ENCODE results near the gene TTC38.

TTC38 gene

DNA sequence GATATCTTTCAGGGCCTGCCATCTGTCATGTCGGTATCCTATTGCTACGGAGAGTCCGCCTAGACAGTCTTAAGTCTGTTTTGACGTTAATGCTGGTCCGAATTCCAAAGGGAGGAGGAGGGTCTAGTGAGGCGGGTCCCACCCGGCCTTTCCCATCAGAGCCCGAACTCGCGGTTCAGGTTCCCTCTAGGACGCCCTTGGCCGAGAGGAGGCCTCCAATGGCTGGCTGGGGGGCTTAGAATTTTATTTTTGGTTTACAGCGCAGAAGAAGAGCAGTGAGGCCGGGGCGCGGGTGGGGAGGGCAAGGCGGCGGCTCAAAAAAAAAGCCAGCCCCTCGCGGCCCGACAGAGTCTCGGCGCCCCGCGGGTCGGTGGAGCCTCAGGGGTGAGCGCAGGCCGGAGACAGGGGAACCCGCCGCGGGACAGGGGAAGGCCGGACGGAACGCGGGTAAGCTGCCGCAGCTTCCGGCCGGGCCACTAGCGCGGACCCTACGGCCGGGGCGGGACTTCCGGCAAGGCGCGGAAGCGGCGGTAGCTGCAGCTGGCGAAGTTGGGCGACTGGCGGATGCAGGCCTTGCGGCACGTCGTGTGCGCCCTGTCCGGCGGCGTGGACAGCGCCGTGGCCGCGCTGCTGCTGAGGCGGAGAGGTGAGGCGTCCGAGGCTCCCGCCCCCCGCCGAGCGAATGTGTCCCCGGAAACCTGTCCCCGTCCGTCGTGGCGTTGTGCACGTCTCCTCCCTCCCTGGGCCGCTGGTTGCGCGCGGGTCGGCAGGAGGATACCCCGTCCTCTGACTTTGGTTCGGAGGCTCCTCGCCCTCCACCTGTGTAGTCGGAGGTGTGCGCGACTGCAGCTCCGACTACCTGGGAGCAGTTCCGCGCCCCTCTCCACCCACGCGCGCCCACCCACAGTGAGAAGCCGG lies 67.7 kb downstream of the TTC38 start, which contains the start of gene TRMU:
Gene TRMU, plus strand, starts transcription at position 514 of the 918 bp plus-strand sequence. Its CDS starts 51 bp downstream, at position 565.
- peak; percentile 78 for DNase-seq

DNA sequence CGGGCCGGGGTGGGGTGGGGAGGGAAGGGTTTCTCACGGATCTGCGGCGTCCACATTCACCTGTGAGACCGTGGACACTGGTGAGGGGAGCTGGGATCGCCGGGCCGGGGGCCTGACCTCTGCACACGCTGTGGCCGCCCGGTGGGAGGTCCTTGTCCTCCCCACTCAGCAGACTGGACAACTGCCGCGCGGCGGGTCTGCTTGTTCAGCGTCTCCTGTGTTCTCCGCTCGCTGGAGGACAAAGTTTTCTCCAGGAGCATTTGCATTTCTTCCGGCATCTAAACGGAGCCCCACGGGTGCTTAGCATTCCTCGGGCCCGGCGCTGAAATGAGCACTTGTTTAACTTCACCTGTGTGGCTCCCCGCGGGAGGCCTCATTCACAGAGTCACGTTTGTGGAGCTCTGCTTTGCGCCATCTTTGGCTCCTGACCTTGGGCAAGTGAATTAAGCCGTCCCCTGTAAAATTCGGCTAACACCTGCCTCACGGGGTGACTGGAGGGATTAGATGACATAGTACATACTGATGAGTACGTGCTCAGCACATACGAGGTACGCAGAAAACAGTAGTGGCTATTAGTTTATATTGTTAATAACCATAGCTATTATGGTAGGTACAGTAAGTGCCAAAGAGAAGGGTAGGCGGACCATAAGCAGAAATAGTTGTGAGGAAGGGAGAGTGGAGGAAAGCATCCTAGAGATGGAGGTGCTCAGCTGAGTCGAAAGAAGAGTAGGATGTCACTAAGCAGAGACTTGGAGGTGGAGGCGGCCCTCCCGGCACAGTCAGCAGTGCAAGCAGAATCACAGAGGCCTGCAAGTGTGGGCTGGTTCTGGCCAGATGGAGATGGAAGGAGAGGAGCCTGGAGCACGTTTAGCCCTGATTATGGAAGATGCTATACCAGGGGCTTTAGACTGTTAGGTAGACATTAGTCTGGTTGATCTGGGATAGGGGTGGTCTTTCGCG lies 68.6 kb downstream of the TTC38 start:
- DNase-seq, result peak; percentile 17

DNA sequence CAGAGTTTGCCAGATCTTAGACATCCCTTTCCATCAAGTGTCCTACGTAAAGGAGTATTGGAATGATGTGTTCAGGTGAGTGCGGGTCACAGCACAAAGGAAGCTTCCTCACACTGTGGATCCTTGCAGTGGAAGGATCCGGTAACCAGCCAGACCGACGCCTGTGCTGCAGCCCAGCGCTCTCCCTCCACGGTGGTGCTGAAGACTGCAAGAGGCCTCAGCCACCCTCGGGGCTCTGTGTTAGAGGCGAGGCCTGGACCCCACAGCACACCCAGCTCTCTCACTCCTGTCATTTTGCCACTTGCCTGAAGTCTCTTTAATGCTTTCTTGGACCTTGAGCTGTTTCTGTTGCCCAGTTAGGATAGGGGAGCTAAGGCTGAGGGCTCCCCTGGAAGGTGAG lies 70.1 kb downstream of the TTC38 start:
- no peak for DNase-seq

DNA sequence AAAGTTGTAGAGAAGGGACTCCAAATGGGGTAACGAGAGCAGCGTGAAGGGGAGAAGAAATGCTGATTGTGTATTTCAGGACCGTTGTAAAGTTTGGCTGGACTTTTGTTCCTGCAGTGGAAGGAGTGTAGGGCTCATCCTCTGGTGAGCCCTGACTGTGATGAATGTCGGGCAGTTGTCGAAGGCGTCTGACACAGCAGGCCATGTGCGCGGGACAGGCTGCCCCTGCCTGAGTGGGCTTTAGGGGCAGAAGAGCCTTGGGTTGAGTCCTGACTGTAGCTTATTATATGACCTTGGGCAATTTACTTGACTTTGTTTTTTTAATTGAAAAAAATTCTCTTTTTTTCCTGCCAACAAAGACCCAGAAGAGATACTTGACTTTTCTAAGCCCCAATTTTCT lies 70.8 kb downstream of the TTC38 start:
- no peak for DNase-seq

DNA sequence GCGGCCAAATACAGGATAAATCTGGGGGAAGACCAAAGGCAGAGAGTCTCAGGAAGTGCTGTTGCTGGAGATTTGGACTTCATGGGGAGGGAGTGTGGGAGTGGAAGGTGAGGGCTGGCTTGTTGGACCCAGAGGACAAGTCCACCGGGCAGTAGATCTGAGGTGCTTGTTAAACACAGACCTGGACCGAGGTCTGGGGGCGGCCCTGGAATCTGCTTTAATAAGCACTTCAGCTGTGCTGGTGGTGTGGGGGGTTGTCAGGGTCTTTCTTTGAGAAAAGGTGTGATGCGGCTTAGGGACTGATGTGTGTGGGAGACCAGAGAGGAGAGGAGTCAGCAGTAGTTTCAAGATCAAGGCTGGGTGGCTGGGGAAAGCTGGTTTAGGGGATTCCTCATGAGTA lies 72.1 kb downstream of the TTC38 start:
- DNase-seq, result no peak

DNA sequence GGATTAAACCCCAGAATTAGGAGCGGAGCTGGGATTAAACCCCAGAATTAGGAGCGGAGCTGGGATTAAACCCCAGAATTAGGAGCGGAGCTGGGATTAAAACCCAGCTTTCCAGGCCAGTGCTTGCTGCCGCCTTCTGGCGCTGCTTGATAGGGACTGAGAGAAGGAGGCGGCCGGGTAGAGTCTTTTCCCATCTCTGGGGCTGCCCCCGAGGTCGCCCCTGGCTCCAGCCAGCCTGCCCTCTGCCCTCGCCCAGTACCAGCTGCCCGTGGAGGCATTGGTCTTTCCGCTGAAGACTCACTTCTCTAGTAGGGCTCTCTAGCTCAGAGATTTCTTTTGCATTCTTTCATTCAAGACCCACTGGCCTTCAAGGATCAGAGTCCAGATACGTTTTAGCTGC lies 72.9 kb downstream of the TTC38 start:
- no peak for DNase-seq
